ENCODE measurements around the gene FEN1. TPM values are rescaled to one million over a fixed set of nuclear protein-coding genes. Genes with fewer than 3 reads are reported as not detected.

Gene FEN1
- total RNA-seq, 1 experiment from 2014 or later, result 89.5 TPM

DNA sequence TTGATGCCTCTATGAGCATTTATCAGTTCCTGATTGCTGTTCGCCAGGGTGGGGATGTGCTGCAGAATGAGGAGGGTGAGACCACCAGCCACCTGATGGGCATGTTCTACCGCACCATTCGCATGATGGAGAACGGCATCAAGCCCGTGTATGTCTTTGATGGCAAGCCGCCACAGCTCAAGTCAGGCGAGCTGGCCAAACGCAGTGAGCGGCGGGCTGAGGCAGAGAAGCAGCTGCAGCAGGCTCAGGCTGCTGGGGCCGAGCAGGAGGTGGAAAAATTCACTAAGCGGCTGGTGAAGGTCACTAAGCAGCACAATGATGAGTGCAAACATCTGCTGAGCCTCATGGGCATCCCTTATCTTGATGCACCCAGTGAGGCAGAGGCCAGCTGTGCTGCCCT, 2.7 kb downstream of the FEN1 start:
- DNase-seq (ENCODE audit: low read depth, low spot score) (no peak), ATAC-seq (no peak)
- intact Hi-C loops (cut with micrococcal nuclease), result no loop called here
- POLR2A ChIA-PET, result no interaction called here
- Histone ChIP-seq H3K4me3 (replicated peaks in 1 of 2; ENCODE audit: low read depth in 1 of 2, low read length in 2 of 2) (no peak overlapping the region), H3K36me3 (ENCODE audit: control insufficient read depth in 1 of 2, insufficient read depth in 2 of 2, low read length in 2 of 2) (peaks cover 10 to 43% of the 10 kb centered on the region in 2 experiments), H4K20me1 (ENCODE audit: insufficient read depth) (peaks cover 10% of the 10 kb centered on the region; the same call in 1 of the 2 replicates), H3K27me3 (ENCODE audit: insufficient read depth, low read length) (no peaks in the 10 kb centered on the region), H3K79me2 (ENCODE audit: insufficient read depth, low read length) (peaks cover 96% of the 10 kb centered on the region), H3K9me3 (ENCODE audit: control insufficient read depth in 1 of 2, insufficient read depth in 1 of 2, low read depth in 1 of 2, low read length in 2 of 2) (no peaks in the 10 kb centered on the region), H3K4me2 (ENCODE audit: low read length) (no peak overlapping the region), H3K9ac (ENCODE audit: low read length) (no peak overlapping the region), H3K27ac (ENCODE audit: low read depth, low read length) (no peak overlapping the region), H3K9me2 (ENCODE audit: insufficient read depth) (no peaks in the 10 kb centered on the region), H3K4me1 (ENCODE audit: control insufficient read depth in 1 of 2, insufficient read depth in 2 of 2, low read length in 2 of 2) (peaks cover 4 to 16% of the 10 kb centered on the region in 2 experiments; a peak in 2 of 4 replicates), H2AFZ (ENCODE audit: low read depth, low read length, poor library complexity, severe bottlenecking) (no peak overlapping the region)
- no TSS peak for BruUV-seq (replicated peaks)
- TF ChIP-seq YY1 (IDR thresholded peaks at IDR 0.05; ENCODE audit: extremely low read depth, insufficient replicate concordance, low read depth, low read length) (no peak), SRF (IDR thresholded peaks at IDR 0.05; ENCODE audit: low read depth) (no peak), EZH2phosphoT487 (IDR thresholded peaks at IDR 0.05; ENCODE audit: borderline replicate concordance) (no peak), SP1 (IDR thresholded peaks at IDR 0.05; ENCODE audit: low read depth) (no peak), ZFX (IDR thresholded peaks at IDR 0.05) (no peak), ELF1 (IDR thresholded peaks at IDR 0.05; ENCODE audit: borderline replicate concordance, low read depth) (no peak), CTCF (IDR thresholded peaks at IDR 0.05 in 2 of 3, conservative IDR thresholded peaks at IDR 0.05 in 1 of 3; ENCODE audit: borderline replicate concordance in 1 of 3, insufficient read depth in 1 of 3, low read depth in 2 of 3, low read length in 2 of 3) (no peak), JUND (IDR thresholded peaks at IDR 0.05) (no peak), SIN3A (IDR thresholded peaks at IDR 0.05; ENCODE audit: low read depth) (no peak), POLR2A (IDR thresholded peaks at IDR 0.05; ENCODE audit: borderline replicate concordance, extremely low read depth, insufficient read depth, insufficient read length) (no peak)
- TF ChIP-seq, protein P1, sequence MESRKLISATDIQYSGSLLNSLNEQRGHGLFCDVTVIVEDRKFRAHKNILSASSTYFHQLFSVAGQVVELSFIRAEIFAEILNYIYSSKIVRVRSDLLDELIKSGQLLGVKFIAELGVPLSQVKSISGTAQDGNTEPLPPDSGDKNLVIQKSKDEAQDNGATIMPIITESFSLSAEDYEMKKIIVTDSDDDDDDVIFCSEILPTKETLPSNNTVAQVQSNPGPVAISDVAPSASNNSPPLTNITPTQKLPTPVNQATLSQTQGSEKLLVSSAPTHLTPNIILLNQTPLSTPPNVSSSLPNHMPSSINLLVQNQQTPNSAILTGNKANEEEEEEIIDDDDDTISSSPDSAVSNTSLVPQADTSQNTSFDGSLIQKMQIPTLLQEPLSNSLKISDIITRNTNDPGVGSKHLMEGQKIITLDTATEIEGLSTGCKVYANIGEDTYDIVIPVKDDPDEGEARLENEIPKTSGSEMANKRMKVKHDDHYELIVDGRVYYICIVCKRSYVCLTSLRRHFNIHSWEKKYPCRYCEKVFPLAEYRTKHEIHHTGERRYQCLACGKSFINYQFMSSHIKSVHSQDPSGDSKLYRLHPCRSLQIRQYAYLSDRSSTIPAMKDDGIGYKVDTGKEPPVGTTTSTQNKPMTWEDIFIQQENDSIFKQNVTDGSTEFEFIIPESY (IDR thresholded peaks at IDR 0.05; ENCODE audit: extremely low read depth, insufficient replicate concordance, low read length), result no peak
- CTCF ChIA-PET, result interaction anchor here (3.4 to 5.2 kb wide), 4 partner anchors 102 to 312 kb away, joined by 36 to 111 read pairs (median 46); partner anchors contain the start of gene BEST1
- RAD21 ChIA-PET (ENCODE audit: low non-redundant PET in 1 of 2, low total read pairs in 2 of 2, uncharacterized antibody in 2 of 2, unreplicated experiment in 2 of 2), result no interaction called here

Data from HCT116 (cell line).